NCI-H524 treated with DMSO at 0.1 percent for 48 hours (cell line): ENCODE results near the gene ANTXR2.
"Not testable (repeated sequence)": the region's sequence is repeated elsewhere in the genome, so short reads cannot be mapped to it uniquely, and the experiment has no call there.

Experiments
- DNase-seq: peaks from one replicate; lab custom pipeline; 2025; lab: John Stamatoyannopoulos, UW

Gene ANTXR2

DNA sequence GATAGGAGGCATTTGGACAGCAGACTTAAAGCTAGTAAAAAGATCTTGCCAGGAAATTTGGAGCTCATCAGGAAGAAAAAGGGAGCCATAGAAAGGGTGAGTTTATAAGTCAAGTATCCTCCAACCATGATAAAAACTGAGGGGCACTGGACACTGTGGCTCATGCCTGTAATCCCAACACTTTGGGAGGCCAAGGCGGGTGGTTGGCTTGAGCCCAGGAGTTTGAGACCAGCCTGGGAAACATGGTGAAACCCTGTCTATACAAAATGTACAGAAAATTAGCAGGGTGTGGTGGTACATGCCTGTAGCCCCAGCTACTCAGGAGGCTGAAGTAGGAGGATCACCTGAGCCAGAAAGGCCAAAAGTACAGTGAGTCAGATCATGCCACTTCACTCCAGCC, 48.7 kb downstream of the ANTXR2 start:
- no peak for DNase-seq

DNA sequence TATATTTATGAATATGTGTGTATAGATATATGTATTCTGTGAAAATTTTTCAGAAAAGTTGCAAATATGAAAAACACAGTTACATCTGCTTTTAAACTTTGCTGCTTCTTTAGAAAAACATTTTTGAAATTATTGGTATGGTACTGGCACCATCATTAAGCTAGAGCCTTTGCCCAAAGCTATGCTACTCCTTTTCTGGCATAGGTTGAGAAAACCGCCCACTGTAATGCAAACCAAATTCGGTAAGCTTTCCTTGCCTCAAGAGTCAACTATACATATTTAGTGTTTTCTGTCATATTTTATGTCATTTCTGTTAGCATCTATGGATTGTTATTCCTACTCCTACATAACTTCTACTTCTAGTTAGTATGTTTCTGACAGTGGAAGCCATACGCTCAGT, 50.7 kb downstream of the ANTXR2 start:
- no peak for DNase-seq

DNA sequence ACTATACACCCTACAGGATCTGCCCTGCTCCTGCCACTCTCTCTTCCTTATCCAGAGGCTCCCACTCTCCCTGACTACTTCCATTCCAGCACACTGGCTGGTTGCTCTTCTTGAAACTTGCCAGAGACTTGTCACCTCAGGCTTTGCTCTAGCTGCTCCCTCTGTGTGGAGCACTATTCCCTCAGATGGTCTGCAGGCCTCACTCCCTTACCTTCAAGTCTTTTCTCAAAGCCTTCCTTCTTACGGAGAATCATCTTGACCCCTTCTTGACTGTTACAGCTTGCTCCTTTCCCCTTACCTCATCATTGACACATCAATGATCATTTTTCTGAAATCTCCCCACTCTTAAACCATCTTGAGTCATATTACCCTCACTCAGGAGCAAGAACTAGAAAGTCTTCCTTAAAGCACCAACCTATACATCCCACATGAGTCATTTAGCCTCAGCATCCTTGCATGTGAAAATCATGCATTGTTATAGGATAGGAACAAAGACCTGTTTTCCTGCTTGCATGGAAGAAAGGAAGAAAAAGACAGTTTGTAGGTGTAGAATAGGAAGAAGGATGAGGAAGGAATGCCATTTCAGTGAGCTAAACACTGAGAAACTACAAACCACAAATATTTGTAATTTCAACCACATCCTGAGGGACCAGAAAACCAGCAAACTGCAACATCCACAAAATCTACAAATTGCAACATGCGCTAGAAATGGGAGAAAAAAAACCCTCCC, 55.7 kb downstream of the ANTXR2 start:
- no peak for DNase-seq

DNA sequence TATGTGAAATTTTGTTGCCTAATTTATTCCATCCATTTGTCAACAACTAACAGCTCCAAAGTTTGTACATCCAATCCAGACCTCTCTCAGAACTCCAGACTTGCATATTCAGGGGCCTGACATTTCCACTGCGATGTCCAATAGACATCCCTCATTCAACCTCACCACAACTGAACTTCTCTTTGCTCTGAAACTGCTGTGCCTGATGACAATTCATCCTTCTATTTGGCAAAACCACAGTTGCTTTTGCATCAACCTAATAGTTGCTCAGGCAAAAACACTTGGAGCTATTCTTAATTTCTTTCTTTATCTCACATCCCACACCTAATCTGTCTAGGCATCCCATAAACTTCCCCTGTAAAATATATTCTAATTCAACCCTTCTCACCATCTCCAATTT, 56.5 kb downstream of the ANTXR2 start:
- DNase-seq, result no peak

DNA sequence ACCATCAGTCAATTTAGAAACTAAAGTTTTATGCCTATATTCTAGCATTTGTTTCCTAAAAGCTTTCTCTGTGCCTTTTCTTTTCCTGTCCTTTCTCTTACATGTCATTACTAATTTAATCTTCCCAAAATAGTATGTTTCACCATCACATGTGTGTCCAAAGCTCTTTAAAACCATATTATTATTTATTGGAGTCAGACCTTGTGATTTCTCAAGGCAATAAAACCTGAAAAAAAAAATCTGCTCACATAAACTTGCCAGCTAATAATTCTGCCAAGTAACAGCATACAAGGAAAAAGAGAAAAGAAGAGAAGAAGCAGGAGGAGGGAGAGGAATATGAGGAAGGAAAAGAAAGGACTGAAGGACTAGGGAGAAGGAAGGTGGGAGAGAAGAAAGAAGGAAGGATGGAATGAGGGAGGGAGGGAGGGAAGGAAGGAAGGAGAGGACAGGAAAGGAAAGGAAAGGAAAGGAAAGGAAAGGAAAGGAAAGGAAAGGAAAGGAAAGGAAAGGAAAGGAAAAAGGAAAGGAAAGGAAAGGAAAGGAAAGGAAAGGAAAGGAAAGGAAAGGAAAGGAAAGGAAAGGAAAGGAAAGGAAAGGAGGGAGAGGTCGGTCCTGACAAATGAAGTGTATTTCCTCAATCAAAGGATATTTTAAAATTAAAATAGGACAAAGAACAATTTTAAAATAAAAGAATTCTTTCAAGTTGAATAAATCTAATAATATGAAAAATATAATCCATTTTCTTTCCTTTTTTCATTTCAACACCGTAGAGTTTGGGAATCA, 57.4 kb downstream of the ANTXR2 start:
- DNase-seq, result no peak

DNA sequence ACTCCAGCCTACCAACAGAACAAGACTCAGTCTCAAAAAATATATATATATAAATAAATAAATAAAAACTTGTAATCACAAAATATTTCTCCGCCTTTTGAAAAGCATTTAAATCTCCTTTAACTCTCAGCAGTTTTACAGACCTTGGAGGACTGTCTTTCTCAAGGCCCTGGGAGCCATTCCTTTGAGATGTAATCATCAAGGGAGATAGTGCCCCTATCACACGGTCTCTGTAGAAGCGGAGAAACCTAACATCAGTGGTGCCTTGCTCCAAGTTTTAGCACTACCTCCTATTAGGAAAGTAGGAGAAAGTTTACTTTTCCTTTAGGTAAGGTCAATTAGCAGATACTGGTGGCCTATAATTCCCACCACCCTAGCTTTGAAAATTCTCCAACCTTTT, 58.5 kb downstream of the ANTXR2 start:
- no peak for DNase-seq

DNA sequence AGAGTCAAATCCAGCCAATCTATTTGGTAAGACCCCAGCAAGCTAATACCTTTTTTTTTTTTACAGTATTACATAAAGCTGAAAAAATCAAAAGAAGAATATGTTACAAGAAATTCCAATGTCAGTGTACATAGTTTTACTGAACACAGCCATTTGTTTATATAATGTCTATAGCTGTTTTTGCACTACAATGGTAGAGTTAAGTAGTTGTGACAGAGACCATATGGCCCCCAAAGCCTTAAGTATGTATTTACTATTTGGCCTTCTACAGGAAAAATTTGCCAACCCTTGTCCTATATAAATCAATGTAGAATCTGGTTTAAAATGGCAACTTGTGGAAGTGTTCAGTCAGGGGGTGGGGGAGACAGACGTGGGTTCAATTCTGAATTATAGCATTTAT, 60.7 kb downstream of the ANTXR2 start:
- no peak for DNase-seq

DNA sequence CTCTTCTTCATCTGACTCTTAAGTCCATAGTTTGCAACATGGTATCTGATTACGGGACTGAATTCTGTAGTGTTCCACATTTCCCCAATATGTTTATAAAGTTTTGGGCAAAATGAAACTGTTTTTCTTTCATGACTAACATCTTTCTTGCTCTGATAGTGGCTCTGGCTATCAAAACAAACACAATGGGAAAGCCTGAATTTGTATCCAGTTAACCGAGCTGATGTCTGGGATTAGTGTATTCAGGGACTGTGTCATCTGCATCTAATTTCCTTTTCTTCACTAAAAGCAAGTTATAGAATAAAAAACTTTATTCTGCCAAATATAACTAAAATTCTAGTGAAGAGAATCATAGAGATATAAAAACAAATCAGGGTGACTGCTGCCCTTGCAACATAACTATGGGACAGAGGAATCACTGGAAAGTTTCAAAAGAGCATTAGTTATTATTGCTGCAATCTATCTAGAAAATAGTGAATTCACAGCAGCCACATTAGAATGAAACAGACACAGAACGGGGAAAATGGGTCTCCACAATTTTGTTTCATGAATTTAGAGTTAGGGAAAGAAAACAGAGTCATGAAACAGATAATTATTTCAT, 61.3 kb downstream of the ANTXR2 start:
- DNase-seq, result no peak

DNA sequence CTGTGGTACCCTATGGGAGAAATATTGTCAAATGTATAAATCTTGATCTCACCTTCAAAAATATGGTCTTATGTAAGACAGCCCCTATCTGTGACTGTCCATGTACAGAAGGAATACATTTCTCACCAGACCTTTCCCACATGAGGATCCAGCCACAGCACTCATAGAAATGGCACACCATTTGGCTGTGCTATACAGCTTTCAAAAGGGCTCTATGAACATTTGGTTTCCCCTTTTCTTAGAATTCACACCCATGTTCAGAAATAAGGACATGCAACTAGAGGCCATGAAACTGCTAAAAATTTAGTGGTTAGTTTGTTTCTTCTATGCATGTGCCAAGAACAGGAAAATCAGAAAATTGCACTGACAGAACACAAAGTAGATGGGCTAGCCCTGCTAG, 62.7 kb downstream of the ANTXR2 start:
- no peak for DNase-seq

DNA sequence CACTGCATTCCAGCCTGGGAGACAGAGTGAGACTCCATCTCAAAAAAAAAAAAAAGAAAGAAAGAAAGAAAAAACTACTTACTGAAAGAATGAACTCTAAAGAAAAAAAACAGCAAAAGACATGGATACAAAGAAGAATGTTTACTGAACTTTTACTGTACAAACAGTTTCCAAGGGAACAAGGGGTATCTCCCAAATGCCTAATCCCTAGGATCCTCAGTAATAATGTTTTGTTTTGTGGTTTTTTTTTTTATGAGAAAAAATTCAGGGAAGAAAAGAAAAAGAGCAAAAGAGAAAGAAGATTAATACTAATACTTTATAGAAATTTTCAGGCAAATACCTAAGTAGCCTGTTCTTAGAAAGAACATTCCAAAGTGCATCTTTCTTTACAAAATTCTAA, 63.2 kb downstream of the ANTXR2 start:
- DNase-seq, result no peak

DNA sequence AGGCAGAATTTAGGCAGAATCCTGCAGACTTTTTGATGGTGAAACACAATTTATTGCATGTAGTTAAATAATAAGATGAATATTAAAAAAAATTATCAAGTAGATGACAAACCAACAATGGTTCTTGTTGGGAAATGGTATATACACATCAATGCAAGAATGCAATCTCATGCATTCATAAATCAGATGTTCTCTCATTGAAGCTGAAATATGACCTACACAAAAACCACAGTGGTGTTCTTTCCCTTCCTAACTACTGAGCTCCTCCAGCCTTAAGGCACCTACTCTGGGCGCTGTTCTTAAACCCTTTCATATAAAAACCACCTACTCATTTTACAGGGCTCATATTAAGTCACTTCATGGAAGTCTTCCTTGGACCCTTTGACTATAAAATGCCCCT, 64.1 kb downstream of the ANTXR2 start:
- DNase-seq, result no peak

DNA sequence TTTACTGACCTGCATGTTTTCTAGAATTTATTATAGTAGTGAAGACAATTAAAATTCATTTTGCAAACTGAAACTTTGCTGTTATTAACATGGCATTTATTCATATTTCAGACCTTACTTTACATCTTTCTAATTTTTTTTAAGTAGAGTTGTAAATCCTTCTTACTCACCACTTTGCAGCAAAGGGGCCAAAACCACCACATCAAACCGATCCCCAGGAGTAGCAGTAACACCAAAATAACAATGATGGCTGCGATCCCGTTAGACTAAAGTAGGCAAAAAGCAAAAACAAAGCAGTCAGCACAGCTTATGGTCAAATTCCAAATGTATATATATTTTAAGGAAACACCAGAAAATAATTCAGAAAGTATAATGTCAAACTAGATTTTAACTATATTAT, 64.7 kb downstream of the ANTXR2 start:
- no peak for DNase-seq

DNA sequence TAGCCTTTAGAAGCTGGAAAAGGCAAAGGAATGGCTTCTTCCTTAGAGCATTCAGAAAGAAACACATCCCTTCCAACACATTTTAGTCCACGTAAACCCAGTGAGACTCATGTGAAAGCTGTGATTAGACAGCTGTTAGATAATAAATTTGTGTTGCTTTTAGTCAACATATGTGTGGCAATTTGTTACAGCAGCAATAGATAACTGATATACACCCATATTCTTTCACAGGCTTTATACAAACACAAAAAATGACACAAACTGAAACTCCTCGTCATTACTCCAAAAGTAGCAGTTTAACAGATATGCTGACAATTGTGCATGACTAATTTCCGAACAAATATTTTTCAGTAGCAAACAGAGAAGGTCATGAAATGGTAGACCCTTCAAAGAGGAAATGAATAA, 65.3 kb downstream of the ANTXR2 start:
- DNase-seq, result no peak

DNA sequence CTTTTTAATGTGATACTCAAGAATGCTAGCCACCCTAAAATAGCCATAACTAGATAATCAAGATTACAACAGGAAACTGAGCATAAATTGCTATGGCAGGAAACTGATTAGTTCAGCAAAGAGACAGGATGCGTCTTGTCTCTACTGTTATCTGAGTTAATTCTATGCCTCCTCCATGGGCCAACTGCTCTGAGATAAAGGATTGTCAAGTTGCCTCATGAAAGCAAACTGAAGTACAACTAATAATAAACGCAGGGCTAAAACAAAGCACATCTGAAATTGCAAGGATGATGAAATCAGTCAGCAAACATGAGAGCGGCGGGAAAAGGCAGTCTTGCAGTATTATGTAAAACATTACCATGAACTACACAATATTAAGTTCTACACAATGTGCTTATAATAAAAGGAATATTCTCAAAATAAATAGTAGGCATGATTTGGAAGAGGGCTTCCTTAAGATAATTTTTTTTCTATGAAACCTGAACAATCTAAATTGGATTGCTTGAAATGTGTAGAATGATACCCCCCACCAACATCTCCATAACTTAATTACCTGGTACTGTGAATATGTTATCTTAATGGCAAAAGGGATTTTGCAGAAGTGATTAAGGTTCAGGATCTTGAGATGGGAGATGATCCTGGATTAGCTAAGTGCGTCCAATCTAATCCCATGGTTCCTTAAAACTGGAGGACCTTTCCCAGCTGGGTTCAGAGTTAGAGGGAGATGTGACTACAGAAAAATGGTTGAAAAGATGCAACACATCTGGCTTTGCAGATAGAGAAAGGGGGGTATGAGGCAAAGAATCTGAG, 65.9 kb downstream of the ANTXR2 start:
- DNase-seq, result no peak

DNA sequence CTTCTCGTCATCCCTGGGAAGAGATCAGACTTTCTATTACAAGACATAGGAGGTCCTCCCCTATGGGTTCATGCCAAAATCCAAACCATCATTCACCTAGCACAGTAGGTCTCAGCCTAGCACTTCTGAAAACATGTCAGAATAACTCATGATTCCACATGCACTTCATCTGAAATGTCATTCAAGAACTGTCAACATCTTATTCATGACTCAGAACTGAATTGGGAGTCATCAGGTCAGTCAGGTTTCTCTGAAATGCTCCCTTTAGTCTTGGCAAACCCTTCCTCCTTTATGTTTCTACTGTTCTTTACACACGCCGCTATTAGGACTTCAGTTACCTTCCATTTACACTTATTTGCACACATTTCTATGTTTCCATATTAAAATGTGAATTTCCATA, 67.2 kb downstream of the ANTXR2 start:
- no peak for DNase-seq

DNA sequence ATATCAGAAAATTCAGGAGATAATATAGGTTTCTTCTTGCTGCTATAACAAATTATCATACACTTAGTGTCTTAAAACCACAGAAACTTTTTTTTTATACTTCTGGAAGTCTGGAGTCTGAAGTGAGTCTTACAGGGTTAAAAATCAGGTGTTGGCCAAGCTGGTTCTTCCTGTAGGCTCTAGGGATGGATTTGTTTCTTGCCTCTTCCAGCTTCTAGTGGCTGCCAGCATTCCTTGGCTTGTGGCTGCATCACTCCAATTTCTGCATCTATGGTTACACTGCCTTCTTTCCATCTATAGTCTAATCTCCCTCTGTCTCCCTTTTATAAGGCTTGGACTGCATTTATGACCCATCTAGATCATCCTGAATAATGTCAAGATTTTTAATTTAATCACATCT, 68.7 kb downstream of the ANTXR2 start:
- no peak for DNase-seq

DNA sequence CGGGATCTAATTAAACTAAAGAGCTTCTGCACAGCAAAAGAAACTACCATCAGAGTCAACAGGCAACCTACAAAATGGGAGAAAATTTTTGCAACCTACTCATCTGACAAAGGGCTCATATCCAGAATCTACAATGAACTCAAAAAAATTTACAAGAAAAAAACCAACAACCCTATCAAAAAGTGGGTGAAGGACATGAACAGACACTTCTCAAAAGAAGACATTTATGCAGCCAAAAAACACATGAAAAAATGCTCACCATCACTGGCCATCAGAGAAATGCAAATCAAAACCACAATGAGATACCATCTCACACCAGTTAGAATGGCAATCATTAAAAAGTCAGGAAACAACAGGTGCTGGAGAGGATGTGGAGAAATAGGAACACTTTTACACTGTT, 70.5 kb downstream of the ANTXR2 start:
- DNase-seq, result not testable (repeated sequence)

DNA sequence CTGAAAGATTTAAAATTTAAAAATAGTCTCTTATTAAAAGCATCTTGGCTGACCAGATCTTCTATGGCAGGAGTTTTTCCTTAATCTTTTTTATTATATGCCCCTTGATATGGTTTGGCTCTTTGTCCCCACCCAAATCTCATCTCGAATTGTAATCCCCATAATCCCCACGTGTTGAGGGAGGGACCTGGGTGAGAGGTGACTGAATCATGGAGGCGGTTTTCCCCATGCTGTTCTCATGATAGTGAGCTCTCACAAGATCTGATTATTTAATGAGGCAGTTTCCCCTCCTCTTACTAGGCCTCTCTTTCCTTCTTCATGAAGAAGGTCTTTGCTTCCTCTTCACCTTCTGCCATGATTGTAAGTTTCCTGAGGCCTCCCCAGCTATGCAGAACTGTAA, 74.0 kb downstream of the ANTXR2 start:
- DNase-seq, result not testable (repeated sequence)

DNA sequence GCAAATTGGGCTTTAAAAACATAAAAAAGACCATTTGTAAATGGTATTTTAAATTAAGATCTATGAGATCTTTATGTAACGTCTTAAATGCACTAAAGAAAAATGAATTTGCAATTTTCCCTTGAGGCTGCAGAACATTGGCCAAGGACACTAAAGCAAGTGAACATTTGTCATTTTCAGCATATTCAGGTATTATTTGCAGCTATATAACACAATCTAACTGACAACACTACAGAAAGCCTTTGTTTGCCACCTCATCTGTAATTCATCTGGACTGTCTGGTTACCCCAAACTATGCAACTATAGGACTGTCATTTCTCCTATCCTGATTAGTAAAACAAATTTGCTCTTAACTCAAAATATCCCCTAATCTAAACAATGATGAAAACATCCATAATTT, 74.8 kb downstream of the ANTXR2 start:
- DNase-seq, result no peak

DNA sequence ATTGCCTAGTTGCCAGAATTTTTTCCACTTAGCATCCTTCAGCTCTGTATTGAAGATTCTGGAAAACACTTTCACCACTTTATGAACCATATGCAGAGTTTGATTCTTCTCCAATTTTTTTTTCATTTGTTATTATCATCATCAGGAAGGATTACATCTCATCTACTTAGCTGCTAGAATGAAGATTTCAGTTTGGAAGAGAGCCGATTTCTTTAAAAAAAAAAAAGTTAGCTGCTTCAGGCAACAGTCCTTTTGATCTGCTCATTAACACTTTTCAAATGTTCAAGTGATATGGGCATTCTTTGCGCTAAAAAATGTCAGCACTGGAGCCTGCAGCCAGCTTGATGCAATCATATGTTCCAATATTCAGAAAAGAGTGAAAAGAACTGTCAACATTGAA, 76.2 kb downstream of the ANTXR2 start:
- no peak for DNase-seq

DNA sequence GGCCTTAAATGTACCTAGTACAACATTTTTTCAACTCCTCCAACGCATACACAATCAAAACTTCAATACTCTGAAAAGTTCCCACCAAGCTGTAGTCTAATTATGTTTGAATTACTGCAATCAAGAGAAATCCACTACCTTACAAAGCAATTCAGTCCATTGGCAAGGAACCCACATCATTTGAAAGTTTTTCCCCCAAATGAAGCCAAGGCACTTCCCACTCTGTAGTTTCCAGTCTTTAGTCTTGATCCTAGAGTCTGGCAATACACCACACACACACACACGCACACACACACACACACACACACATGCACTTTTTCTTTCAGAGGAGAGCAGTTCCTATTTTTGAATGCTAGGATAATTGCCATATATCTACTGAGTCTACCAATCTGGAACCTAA, 79.6 kb downstream of the ANTXR2 start:
- no peak for DNase-seq

DNA sequence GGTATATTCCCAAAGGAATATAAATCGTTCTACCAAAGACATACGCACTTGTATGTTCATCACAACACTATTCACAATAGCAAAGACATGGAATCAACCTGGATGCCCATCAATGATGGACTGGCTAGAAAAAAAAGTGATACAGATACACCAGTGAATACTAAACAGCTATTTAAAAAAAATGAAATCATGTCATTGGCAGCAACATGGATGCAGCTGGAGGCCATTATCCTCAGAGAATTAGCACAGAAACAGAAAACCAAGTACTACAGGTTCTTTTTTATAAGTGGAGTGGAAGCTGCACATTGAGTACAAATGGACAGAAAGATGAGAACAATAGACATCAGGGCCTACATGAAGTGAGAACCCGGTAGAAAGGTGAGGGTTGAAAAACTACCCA, 81.4 kb downstream of the ANTXR2 start:
- no peak for DNase-seq

DNA sequence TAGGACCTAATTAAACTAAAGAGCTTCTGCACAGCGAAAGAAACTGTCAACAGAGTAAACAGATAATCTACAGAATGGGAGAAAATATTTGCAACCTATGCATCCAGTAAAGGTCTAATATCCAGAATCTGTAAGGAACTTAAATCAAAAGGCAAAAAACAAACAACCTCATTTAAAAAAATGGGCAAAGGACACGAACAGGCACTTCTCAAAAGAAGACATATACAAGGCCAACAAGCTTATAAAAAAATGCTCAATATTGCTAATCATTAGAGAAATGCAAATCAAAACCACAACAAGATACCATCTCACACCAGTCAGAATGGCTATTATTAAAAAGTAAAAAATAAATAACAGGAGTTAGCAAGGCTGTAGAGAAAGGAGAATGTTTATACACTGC, 81.9 kb downstream of the ANTXR2 start:
- DNase-seq, result not testable (repeated sequence)
